ENCODE data around the gene PCP2.

PCP2 gene

DNA sequence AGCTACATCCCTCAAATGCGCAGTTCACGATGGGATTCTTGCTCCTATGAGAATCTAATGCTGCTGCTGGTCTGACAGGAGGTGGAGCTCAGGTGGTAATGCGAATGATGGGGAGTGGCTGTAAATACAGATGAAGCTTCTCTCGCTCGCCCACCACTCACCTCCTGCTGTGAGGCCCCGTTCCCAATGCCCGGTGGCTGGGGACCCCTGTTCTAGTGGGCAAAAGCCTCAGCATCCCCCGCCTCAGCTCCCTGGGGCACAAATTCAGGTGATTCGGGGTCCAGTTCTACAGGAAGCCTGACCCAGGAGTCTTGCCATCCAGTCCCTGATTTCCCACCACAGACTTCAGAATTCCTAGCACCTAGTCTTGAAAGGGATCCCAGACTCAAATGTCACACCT is 39.0 kb upstream of the PCP2 start:
- TF ChIP-seq, protein P1, sequence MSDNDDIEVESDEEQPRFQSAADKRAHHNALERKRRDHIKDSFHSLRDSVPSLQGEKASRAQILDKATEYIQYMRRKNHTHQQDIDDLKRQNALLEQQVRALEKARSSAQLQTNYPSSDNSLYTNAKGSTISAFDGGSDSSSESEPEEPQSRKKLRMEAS (IDR thresholded peaks at IDR 0.05; ENCODE audit: low read depth, low read length), result no peak
- no peak for TF ChIP-seq POLR2A (IDR thresholded peaks at IDR 0.05; ENCODE audit: extremely low read depth, insufficient read length)
- TF ChIP-seq, protein P2, sequence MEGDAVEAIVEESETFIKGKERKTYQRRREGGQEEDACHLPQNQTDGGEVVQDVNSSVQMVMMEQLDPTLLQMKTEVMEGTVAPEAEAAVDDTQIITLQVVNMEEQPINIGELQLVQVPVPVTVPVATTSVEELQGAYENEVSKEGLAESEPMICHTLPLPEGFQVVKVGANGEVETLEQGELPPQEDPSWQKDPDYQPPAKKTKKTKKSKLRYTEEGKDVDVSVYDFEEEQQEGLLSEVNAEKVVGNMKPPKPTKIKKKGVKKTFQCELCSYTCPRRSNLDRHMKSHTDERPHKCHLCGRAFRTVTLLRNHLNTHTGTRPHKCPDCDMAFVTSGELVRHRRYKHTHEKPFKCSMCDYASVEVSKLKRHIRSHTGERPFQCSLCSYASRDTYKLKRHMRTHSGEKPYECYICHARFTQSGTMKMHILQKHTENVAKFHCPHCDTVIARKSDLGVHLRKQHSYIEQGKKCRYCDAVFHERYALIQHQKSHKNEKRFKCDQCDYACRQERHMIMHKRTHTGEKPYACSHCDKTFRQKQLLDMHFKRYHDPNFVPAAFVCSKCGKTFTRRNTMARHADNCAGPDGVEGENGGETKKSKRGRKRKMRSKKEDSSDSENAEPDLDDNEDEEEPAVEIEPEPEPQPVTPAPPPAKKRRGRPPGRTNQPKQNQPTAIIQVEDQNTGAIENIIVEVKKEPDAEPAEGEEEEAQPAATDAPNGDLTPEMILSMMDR (IDR thresholded peaks at IDR 0.05; ENCODE audit: low read depth, low read length), result no peak
- TF ChIP-seq MYC (IDR thresholded peaks at IDR 0.05; ENCODE audit: low read depth, low read length), result no peak
- no peak for DNase-seq (ENCODE audit: low read depth)
- no peak overlapping the region for H3K4me3 ChIP-seq (ENCODE audit: low read depth, low read length)

DNA sequence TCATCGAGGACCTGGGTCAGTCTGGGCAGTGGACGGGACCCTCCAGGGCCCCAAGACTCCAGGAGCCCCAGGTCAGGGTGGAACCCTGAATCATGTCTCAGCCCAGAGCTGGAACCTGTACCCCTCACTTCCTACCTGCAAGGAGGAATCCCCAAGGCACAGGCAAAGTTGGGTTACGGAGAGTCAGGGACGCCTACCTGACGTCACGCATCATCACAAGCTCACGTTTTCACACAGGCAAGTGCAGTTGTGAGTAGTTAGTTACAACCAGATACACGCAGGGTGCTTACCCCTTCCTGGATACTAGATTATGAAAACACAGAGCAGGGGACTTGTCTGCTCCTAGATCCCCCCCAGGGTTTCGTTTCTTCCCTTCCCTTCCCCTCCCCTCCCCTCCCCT is 37.3 kb upstream of the PCP2 start:
- TF ChIP-seq MYC (IDR thresholded peaks at IDR 0.05; ENCODE audit: low read depth, low read length), result no peak
- TF ChIP-seq, protein P1 (IDR thresholded peaks at IDR 0.05; ENCODE audit: low read depth, low read length), result no peak
- no peak for DNase-seq (ENCODE audit: low read depth)
- peak overlapping the region; percentile 77 for H3K4me3 ChIP-seq (ENCODE audit: low read depth, low read length)

DNA sequence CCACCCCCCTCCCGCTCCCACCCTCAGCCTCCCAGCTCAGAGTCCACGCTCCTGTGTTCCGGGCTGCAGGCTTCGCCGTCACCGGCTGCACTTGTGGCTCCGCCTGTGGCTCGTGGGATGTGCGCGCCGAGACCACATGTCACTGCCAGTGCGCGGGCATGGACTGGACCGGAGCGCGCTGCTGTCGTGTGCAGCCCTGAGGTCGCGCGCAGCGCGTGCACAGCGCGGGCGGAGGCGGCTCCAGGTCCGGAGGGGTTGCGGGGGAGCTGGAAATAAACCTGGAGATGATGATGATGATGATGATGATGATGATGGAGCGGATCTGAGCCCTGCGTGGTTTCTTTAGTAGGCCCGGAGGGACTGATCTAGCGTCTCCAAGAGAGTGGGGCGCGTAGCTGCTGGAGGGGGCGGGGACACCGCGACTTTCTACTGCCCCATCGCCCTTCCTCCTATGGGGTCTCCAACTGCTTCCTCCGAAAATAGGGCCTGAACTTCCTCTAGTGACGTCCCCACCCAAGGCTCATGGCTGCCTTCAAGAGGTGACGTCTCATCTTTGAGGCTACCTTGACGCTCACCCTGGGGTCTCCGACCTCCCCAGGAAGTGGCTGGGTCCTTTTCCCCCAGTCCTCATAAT is 36.7 kb upstream of the PCP2 start:
- peak; percentile 89 for DNase-seq (ENCODE audit: low read depth)
- TF ChIP-seq MYC (IDR thresholded peaks at IDR 0.05; ENCODE audit: low read depth, low read length) (peak; percentile 75; the same call in 1 of the 2 replicates), POLR2A (IDR thresholded peaks at IDR 0.05; ENCODE audit: extremely low read depth, insufficient read length) (peak; percentile 33)
- TF ChIP-seq, protein P2 (IDR thresholded peaks at IDR 0.05; ENCODE audit: low read depth, low read length), result no peak
- TF ChIP-seq, protein P1 (IDR thresholded peaks at IDR 0.05; ENCODE audit: low read depth, low read length), result peak; percentile 73
- H3K4me3 ChIP-seq (ENCODE audit: low read depth, low read length), result peak overlapping the region; percentile 77

DNA sequence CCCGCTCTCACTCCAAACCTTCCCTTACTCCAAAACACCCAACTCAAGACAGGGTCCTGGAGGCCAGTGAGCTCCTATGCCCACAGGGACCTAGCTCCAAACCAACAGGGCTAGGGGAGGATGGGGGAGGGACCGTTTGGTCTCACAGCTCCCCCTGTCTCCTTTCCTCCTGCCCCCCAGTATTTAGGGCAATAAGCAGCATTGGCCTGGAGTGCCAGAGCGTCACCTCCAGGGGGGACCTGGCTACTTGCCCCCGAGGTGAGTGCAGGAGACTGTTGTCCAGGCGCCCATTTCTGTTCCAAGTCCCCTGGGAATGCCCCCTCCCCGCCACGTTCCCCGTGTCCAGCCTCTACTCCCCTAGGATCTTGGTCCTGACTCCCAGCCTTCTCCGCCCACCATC is 36.1 kb upstream of the PCP2 start:
- H3K4me3 ChIP-seq (ENCODE audit: low read depth, low read length), result peak overlapping the region; percentile 77

DNA sequence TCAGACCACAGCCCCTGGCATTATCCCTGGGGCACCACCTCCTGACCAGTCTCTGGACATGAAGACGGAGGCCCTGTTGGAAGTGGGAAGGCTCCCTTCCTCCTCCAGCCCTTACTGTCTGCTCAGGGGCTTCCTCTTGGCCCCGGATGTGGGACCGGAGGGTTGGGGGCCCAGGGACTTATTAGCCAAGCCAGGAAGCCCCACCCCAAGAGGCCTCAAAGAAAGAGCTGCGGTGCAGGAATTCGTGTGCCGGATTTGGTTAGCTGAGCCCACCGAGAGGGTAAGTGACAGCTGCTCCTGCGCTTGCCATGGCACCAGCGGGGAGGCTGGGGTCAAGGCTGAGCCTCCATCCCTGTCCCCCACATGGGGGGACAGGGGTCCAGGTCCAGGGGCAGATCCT is 35.3 kb upstream of the PCP2 start, which contains the start of gene RETN:
Gene RETN, plus strand, starts transcription at position 208 of the 400 bp plus-strand sequence. CDS start 278 bp downstream, outside the sequence.
- no peak for TF ChIP-seq MYC (IDR thresholded peaks at IDR 0.05; ENCODE audit: low read depth, low read length)
- TF ChIP-seq, protein P1 (IDR thresholded peaks at IDR 0.05; ENCODE audit: low read depth, low read length), result no peak
- TF ChIP-seq, protein P2 (IDR thresholded peaks at IDR 0.05; ENCODE audit: low read depth, low read length), result no peak
- TF ChIP-seq POLR2A (IDR thresholded peaks at IDR 0.05; ENCODE audit: extremely low read depth, insufficient read length), result peak; percentile 68
- peak within 1 kb of the TSS; percentile 77 for H3K4me3 ChIP-seq (ENCODE audit: low read depth, low read length)
- peak; percentile 96 for DNase-seq (ENCODE audit: low read depth)

More for the DNA sequence above, 36.1 kb upstream of the PCP2 start:
- peak; percentile 62 for DNase-seq (ENCODE audit: low read depth)
- TF ChIP-seq, protein P2 (IDR thresholded peaks at IDR 0.05; ENCODE audit: low read depth, low read length), result no peak
- TF ChIP-seq MYC (IDR thresholded peaks at IDR 0.05; ENCODE audit: low read depth, low read length) (no peak), POLR2A (IDR thresholded peaks at IDR 0.05; ENCODE audit: extremely low read depth, insufficient read length) (no peak)
- TF ChIP-seq, protein P1 (IDR thresholded peaks at IDR 0.05; ENCODE audit: low read depth, low read length), result no peak

DNA sequence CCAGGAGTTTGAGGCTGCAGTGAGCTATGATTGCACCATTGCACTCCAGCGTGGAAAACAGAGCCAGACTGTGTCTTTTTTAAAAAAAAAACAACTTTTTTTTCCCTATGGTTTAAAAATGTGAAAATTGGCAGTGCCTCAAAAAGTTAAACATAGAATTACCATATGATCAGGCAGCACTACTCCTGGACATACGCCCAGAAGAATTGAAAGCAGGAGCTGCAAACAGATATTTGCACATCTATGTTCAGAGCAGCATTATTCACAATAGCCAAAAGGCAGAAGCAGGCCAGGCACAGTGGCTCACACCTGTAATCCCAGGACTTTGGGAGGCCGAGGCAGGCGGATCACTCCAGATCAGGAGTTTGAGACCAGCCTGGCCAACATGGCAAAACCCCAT is 31.6 kb upstream of the PCP2 start:
- no peak for DNase-seq (ENCODE audit: low read depth)

More for the DNA sequence above, 31.6 kb upstream of the PCP2 start:
- TF ChIP-seq MYC (IDR thresholded peaks at IDR 0.05; ENCODE audit: low read depth, low read length) (no peak), POLR2A (IDR thresholded peaks at IDR 0.05; ENCODE audit: extremely low read depth, insufficient read length) (no peak)
- TF ChIP-seq, protein P1 (IDR thresholded peaks at IDR 0.05; ENCODE audit: low read depth, low read length), result no peak
- TF ChIP-seq, protein P2 (IDR thresholded peaks at IDR 0.05; ENCODE audit: low read depth, low read length), result no peak
- no peak overlapping the region for H3K4me3 ChIP-seq (ENCODE audit: low read depth, low read length)

All from NB4 (cell line).